Loucy (cell line): Measurements from ENCODE around the gene SCPEP1.

Experiments used
- CTCF ChIP-seq: fragments of 200-600 bp; sonication (generic); conservative IDR thresholded peaks from 2 replicates; pipeline ENCODE4 v1.5.1; 2014; ENCODE audit warnings: mild to moderate bottlenecking, antibody characterized with exemption, low read length
- EZH2phosphoT487 ChIP-seq: fragments of 200-600 bp; IDR thresholded peaks from 2 replicates; pipeline ENCODE4 v1.6.1; 2018; ENCODE audit warnings: antibody characterized with exemption, mild to moderate bottlenecking, moderate library complexity, borderline replicate concordance

- no peak for TF ChIP-seq CTCF
- no peak for TF ChIP-seq EZH2phosphoT487
Measured at GRCh38 chr17:57010487-57010886, 32.6 kb downstream of the SCPEP1 start.
